Measurements from ENCODE around the gene C1orf226. TPM values are rescaled to one million over a fixed set of nuclear protein-coding genes. Genes with fewer than 3 reads are reported as not detected.
"Not testable (repeated sequence)": the region's sequence is repeated elsewhere in the genome, so short reads cannot be mapped to it uniquely, and the experiment has no call there.

The C1orf226 gene
- polyA plus RNA-seq, 3 donors = 15.3 to 15.9 (median 15.5) TPM

GRCh38 chr1:162404550-162405160 lies 23.1 kb downstream of the C1orf226 start:
- DNase-seq (ENCODE audit: low read depth in 3 of 3, low spot score in 2 of 3) = no peak

- DNase-seq (ENCODE audit: low read depth in 3 of 3, low spot score in 2 of 3) = no peak
These were observed 24.3 kb downstream of the C1orf226 start for GRCh38 chr1:162405800-162406199.

- DNase-seq (ENCODE audit: low read depth in 3 of 3, low spot score in 2 of 3) = no peak
These were observed 25.3 kb downstream of the C1orf226 start for GRCh38 chr1:162406811-162407210.

- DNase-seq (ENCODE audit: low read depth in 3 of 3, low spot score in 2 of 3) = no peak
These were observed 26.0 kb downstream of the C1orf226 start for GRCh38 chr1:162407539-162407938.

GRCh38 chr1:162412002-162412401 lies 30.5 kb downstream of the C1orf226 start, which contains the start of gene SH2D1B:
Gene SH2D1B, minus strand, starts transcription at chr1:162412136. Its CDS starts 120 bp downstream, at chr1:162412016.
- no peak for DNase-seq (ENCODE audit: low read depth in 3 of 3, low spot score in 2 of 3)

- DNase-seq (ENCODE audit: low read depth in 3 of 3, low spot score in 2 of 3) = no peak
These were observed 34.7 kb downstream of the C1orf226 start for GRCh38 chr1:162416215-162416614.

GRCh38 chr1:162416909-162417308 lies 35.4 kb downstream of the C1orf226 start:
- no peak for DNase-seq (ENCODE audit: low read depth in 3 of 3, low spot score in 2 of 3)

- no peak for DNase-seq (ENCODE audit: low read depth in 3 of 3, low spot score in 2 of 3)
These were observed 36.1 kb downstream of the C1orf226 start for GRCh38 chr1:162417650-162418049.

GRCh38 chr1:162418584-162418983 lies 37.1 kb downstream of the C1orf226 start:
- not testable (repeated sequence) for DNase-seq (ENCODE audit: low read depth in 3 of 3, low spot score in 2 of 3)

- not testable (repeated sequence) for DNase-seq (ENCODE audit: low read depth in 3 of 3, low spot score in 2 of 3)
These were observed 38.0 kb downstream of the C1orf226 start for GRCh38 chr1:162419450-162419931.

- no peak for DNase-seq (ENCODE audit: low read depth in 3 of 3, low spot score in 2 of 3)
These were observed 38.6 kb downstream of the C1orf226 start for GRCh38 chr1:162420120-162420519.

- DNase-seq (ENCODE audit: low read depth in 3 of 3, low spot score in 2 of 3) = no peak
These were observed 40.0 kb downstream of the C1orf226 start for GRCh38 chr1:162421258-162422164.

GRCh38 chr1:162422662-162423375 lies 41.3 kb downstream of the C1orf226 start:
- DNase-seq (ENCODE audit: low read depth in 3 of 3, low spot score in 2 of 3) = no peak

GRCh38 chr1:162430583-162430982 lies 49.1 kb downstream of the C1orf226 start:
- DNase-seq (ENCODE audit: low read depth in 3 of 3, low spot score in 2 of 3) = no peak

- DNase-seq (ENCODE audit: low read depth in 3 of 3, low spot score in 2 of 3) = not testable (repeated sequence)
These were observed 51.6 kb downstream of the C1orf226 start for GRCh38 chr1:162432977-162433713.

Other genes starting within 250 kb of the C1orf226 start
- gene SPATA46, start 4.9 kb upstream of the C1orf226 start, polyA plus RNA-seq (ENCODE audit: insufficient read length in 3 of 3) = under 1 TPM; 0.25 to 0.51 (median 0.42) TPM
- under 1 TPM; 0.08 to 0.31 (median 0.17) TPM for gene SH2D1B, start 30.4 kb downstream of the C1orf226 start, polyA plus RNA-seq (ENCODE audit: insufficient read length in 3 of 3)
- gene UHMK1, start 116.1 kb downstream of the C1orf226 start, polyA plus RNA-seq (ENCODE audit: insufficient read length in 3 of 3) = 10 to 100 TPM; 37.2 to 38.9 (median 38.8) TPM
- gene UAP1, start 180.0 kb downstream of the C1orf226 start, polyA plus RNA-seq (ENCODE audit: insufficient read length in 3 of 3) = 10 to 100 TPM; 31.7 to 37.3 (median 35.7) TPM

Measured in right renal cortex interstitium (tissue), 3 donors.